IMR-90 (cell line): ENCODE measurements around the gene MTOR. TPM values are rescaled to one million over a fixed set of nuclear protein-coding genes. Genes with fewer than 3 reads are reported as not detected.

Experiments used
- ATAC-seq: fragments of 200-7000 bp; cut with Tn5 transposase; 2 replicates; pipeline ENCODE4 v1.9.1; 2020; ENCODE audit warnings: low read depth, mild to moderate bottlenecking, moderate library complexity
- BruUV-seq: library from RNA; stranded (reverse); fragments of 400-500 nt; replicated peaks from 2 replicates; lab custom pipeline; 2021; lab: Mats Ljungman, UMichigan
- CTCF ChIA-PET: fragments of 300-600 bp; formaldehyde crosslinking; extraction: SDS; loops from one replicate; lab custom pipeline; 2021; ENCODE audit warnings: antibody characterized with exemption; lab: Yijun Ruan, JAX
- POLR2A ChIA-PET: fragments of 300-600 bp; sonication (Branson Sonifier 250); formaldehyde crosslinking; loops from one replicate; lab custom pipeline; 2022; ENCODE audit warnings: antibody characterized with exemption; ENCODE audit not compliant: unreplicated experiment; lab: Charles Lee
- DNase-seq: peaks from one replicate; pipeline ENCODE4 v3.0.0; 2013
- H2AFZ ChIP-seq: replicated peaks from 2 replicates; pipeline ENCODE3; 2013; ENCODE audit warnings: low read length, mild to moderate bottlenecking; ENCODE audit not compliant: poor library complexity
- H2AK5ac ChIP-seq: 2 replicates; pipeline ENCODE4 v1.6.1; 2013; ENCODE audit warnings: low read depth, low read length, inconsistent platforms
- H2AK9ac ChIP-seq: replicated peaks from 2 replicates; pipeline ENCODE3; 2013; ENCODE audit warnings: mild to moderate bottlenecking, low read depth, low read length, moderate library complexity; ENCODE audit not compliant: poor library complexity
- H2BK120ac ChIP-seq: 2 replicates; pipeline ENCODE4 v1.6.1; 2013; ENCODE audit warnings: low read depth, low read length, inconsistent platforms
- H2BK15ac ChIP-seq: 3 replicates; pipeline ENCODE4 v1.6.1; 2013; ENCODE audit warnings: low read depth, low read length, inconsistent platforms
- H2BK20ac ChIP-seq: 2 replicates; pipeline ENCODE4 v1.6.1; 2013; ENCODE audit warnings: low read depth, mild to moderate bottlenecking, inconsistent platforms, low read length, moderate library complexity
- H2BK5ac ChIP-seq: 2 replicates; pipeline ENCODE4 v1.6.1; 2013; ENCODE audit warnings: mild to moderate bottlenecking, low read depth, low read length, inconsistent platforms; ENCODE audit not compliant: poor library complexity, severe bottlenecking
- H3K14ac ChIP-seq: replicated peaks from 2 replicates; pipeline ENCODE4 v1.6.1; 2013; ENCODE audit warnings: low read depth, low read length, inconsistent platforms
- H3K18ac ChIP-seq: 2 replicates; pipeline ENCODE4 v1.6.1; 2013; ENCODE audit warnings: low read depth, low read length, control low read depth
- H3K23ac ChIP-seq: 2 replicates; pipeline ENCODE4 v1.6.1; 2013; ENCODE audit warnings: low read depth, low read length, inconsistent platforms
- H3K27ac ChIP-seq: 2 replicates; pipeline ENCODE4 v1.5.1; 2013; ENCODE audit warnings: mild to moderate bottlenecking, control low read depth, low read length; ENCODE audit not compliant: insufficient read depth
- H3K27me3 ChIP-seq: 2 replicates; pipeline ENCODE4 v1.6.1; 2013; ENCODE audit warnings: low read length; ENCODE audit not compliant: control insufficient read depth, insufficient read depth
- H3K36me3 ChIP-seq: 2 replicates; pipeline ENCODE4 v1.6.1; 2013; ENCODE audit warnings: low read length, mixed read lengths; ENCODE audit not compliant: control insufficient read depth, insufficient read depth
- H3K4ac ChIP-seq: 2 replicates; pipeline ENCODE4 v1.6.1; 2013; ENCODE audit warnings: low read depth, low read length, inconsistent platforms
- H3K4me1 ChIP-seq: 2 replicates; pipeline ENCODE4 v1.6.1; 2013; ENCODE audit warnings: low read length, mixed read lengths; ENCODE audit not compliant: control insufficient read depth, insufficient read depth
- H3K4me2 ChIP-seq: 2 replicates; pipeline ENCODE4 v1.6.1; 2013; ENCODE audit warnings: low read depth, mild to moderate bottlenecking, control low read depth, low read length, moderate library complexity
- H3K4me3 ChIP-seq: 2 replicates; pipeline ENCODE4 v1.5.1; 2013; ENCODE audit warnings: low read depth, mild to moderate bottlenecking, control low read depth, low read length, moderate library complexity; ENCODE audit not compliant: insufficient read depth
- H3K56ac ChIP-seq: 2 replicates; pipeline ENCODE4 v1.6.1; 2013; ENCODE audit warnings: low read length, inconsistent platforms; ENCODE audit not compliant: insufficient read depth; ENCODE audit errors: extremely low read depth
- H3K79me1 ChIP-seq, 2 experiments: 2 replicates each; pipeline ENCODE4 v1.6.1; 2013; ENCODE audit warnings: low read length in 2 of 2, inconsistent platforms in 1 of 2, low read depth in 1 of 2
- H3K9ac ChIP-seq: 2 replicates; pipeline ENCODE4 v1.6.1; 2013; ENCODE audit warnings: low read depth, low read length, control low read depth
- H3K9me1 ChIP-seq: 2 replicates; pipeline ENCODE4 v1.6.1; 2013; ENCODE audit warnings: low read length, inconsistent platforms; ENCODE audit not compliant: insufficient read depth
- H3K9me3 ChIP-seq: 2 replicates; pipeline ENCODE4 v1.6.1; 2013; ENCODE audit warnings: low read length; ENCODE audit not compliant: control insufficient read depth, insufficient read depth
- H4K20me1 ChIP-seq: 2 replicates; pipeline ENCODE4 v1.6.1; 2013; ENCODE audit warnings: low read length, inconsistent platforms; ENCODE audit not compliant: insufficient read depth
- H4K5ac ChIP-seq: 2 replicates; pipeline ENCODE4 v1.6.1; 2013; ENCODE audit warnings: mild to moderate bottlenecking, low read depth, low read length, control low read depth
- H4K8ac ChIP-seq, 2 experiments: 2 replicates each; pipeline ENCODE4 v1.6.1; 2013; ENCODE audit warnings: low read depth in 2 of 2, low read length in 2 of 2, control low read depth in 1 of 2, inconsistent platforms in 1 of 2
- H4K91ac ChIP-seq: 2 replicates; pipeline ENCODE4 v1.6.1; 2013; ENCODE audit warnings: low read depth, low read length, inconsistent platforms; ENCODE audit not compliant: insufficient read depth
- MAZ ChIP-seq: IDR thresholded peaks from 2 replicates; pipeline ENCODE4 v1.6.1; 2012; ENCODE audit warnings: low read depth, mild to moderate bottlenecking, low read length, improper control_type of control experiment, moderate library complexity, borderline replicate concordance
- RAD21 ChIP-seq: IDR thresholded peaks from 2 replicates; pipeline ENCODE4 v1.6.1; 2012; ENCODE audit warnings: low read length, improper control_type of control experiment
- RFX5 ChIP-seq: IDR thresholded peaks from 2 replicates; pipeline ENCODE4 v1.8.0; 2012; ENCODE audit warnings: low read depth, mild to moderate bottlenecking, low read length, moderate library complexity
- WGBS, 2 experiments: methylation state at CpG; one replicate each; pipeline versions ENCODE4 v1.1.5 to v1.1.7; 2013; ENCODE audit warnings: missing lambda C conversion rate in 2 of 2; ENCODE audit not compliant: insufficient read length in 1 of 2; ENCODE audit errors: extremely low coverage in 2 of 2; 5-methylcytosine and 5-hydroxymethylcytosine counted together
- dilution Hi-C: fragments of 300-500 bp; cut with HindIII; formaldehyde crosslinking; loops from one replicate; pipeline ENCODE4 v1.14.3; 2018; ENCODE audit warnings: low sequenced_read_pairs; ENCODE audit not compliant: unreplicated experiment
- in situ Hi-C: fragments of 300-500 bp; cut with MboI; formaldehyde crosslinking; loops from 3 replicates; pipeline ENCODE4 v1.14.3; 2019; ENCODE audit warnings: low sequenced_read_pairs, inconsistent platforms, mixed read lengths
- intact Hi-C: fragments of 100-400 bp; cut with micrococcal nuclease; formaldehyde crosslinking; loops from 2 replicates; pipeline ENCODE4 v1.10.0; 2022
- polyA plus RNA-seq, 3 experiments: library from polyadenylated mRNA; depleted of rRNA; stranded (reverse); fragments of >200 nt; gene quantifications; 2 replicates each; pipeline ENCODE4 v1.2.3, GENCODE V29; 2012; ENCODE audit warnings: low replicate concordance in 1 of 3
- total RNA-seq: library from RNA; depleted of rRNA; stranded (reverse); fragments of >200 nt; gene quantifications from 2 replicates; pipeline ENCODE4 v1.2.3, GENCODE V29; 2012
- TF ChIP-seq, protein P1 (sequence below): fragments of 150-350 bp; IDR thresholded peaks from 2 replicates; pipeline ENCODE4 v1.6.1; 2017; ENCODE audit warnings: mild to moderate bottlenecking, antibody characterized with exemption, low read length, low read depth

Gene MTOR
- total and polyA plus RNA-seq, 2 of the 4 experiments (the other 2 are of a cell fraction) = 19.2 to 36.7 TPM

DNA sequence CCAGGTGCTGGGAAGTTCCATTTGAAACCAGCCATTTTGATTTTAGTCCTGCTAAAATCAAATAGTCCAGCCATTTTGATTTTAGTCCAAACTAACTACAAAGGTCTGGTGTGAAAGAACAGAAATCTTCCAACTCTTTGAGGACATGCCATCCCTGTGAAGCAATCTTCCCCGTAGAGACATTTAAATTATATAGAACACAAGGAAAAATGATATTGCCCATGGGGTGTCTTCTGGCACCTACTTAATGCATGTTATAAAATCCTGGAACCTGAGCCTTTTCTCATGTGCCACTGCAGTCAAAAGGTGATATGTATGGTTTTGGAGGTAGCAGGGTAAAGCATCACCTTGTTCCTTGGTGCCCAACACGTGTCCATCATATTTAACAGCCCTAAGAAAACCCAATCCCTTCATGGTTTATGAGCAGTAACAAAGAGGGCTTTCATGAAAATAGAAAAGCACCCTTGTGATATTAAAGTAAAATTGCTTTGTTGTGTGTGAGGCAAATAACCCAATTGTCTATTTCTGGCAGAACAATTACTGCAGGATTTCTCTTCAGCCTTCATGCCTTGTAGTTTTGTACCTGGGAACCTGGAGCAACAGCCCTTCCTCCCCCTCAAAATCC, 46.9 kb downstream of the MTOR start (continued):
- no peak for TF ChIP-seq MAZ
- TF ChIP-seq, protein P1, sequence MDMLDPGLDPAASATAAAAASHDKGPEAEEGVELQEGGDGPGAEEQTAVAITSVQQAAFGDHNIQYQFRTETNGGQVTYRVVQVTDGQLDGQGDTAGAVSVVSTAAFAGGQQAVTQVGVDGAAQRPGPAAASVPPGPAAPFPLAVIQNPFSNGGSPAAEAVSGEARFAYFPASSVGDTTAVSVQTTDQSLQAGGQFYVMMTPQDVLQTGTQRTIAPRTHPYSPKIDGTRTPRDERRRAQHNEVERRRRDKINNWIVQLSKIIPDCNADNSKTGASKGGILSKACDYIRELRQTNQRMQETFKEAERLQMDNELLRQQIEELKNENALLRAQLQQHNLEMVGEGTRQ = no peak

DNA sequence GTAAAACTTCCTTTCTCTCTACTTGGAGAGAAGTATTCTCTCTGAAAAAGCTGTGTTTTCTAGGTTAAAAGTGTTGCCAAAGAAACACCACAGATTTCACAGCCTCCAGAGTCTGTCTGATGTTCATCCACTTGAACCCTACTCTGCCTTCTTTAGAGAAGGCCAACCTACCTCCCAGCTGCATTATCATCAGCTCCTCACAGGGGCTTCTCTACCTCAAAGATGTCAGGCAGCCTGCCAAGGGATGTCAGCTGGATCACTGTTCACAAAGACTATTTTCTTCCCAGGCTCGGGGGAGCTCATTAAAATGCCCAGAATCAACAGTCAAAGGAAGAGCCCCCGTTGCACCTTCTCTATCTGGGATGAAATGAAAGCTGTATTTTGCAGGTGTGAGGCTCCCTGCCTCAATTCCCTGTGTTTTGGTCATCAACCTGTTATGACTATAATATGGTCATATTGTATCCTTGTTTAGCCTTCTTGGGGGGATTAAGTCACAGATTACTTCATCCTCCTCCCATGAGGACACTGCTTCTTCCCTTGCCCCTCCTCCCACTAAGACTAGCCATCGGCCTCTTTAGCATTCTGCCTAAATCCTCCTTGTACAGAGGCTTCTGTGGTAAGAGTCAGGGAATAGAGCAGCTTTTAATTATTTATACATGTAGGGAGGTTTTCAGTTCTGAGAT, 47.5 kb downstream of the MTOR start:
- Histone ChIP-seq H2AK5ac (no peak overlapping the region), H4K91ac (no peak overlapping the region), H3K14ac (no peak overlapping the region), H2BK20ac (no peak overlapping the region), H4K8ac (no peak overlapping the region), H2BK120ac (no peak overlapping the region), H3K18ac (no peak overlapping the region), H3K4me3 (no peak overlapping the region), H3K27ac (no peak overlapping the region), H3K9me1 (no peaks in the 10 kb centered on the region), H3K36me3 (peaks cover 54% of the 10 kb centered on the region), H3K27me3 (no peaks in the 10 kb centered on the region), H3K56ac (no peak overlapping the region), H2BK15ac (no peak overlapping the region), H2AK9ac (no peak overlapping the region), H3K4me2 (no peak overlapping the region), H3K4me1 (no peaks in the 10 kb centered on the region), H3K9me3 (no peaks in the 10 kb centered on the region), H3K9ac (no peak overlapping the region), H3K23ac (no peak overlapping the region), H2AFZ (no peak overlapping the region), H3K4ac (no peak overlapping the region), H4K5ac (no peak overlapping the region), H4K20me1 (no peaks in the 10 kb centered on the region), H2BK5ac (no peak overlapping the region), H3K79me1 (no peaks in the 10 kb centered on the region)
- TF ChIP-seq RFX5 (no peak), RAD21 (no peak), MAZ (no peak)
- CTCF ChIA-PET = interaction anchor here (1.7 kb wide), 1 partner anchor 177 kb away, joined by 5 read pairs; no protein-coding TSS in a partner anchor
- dilution Hi-C loops (no loop called here), intact Hi-C loops (no loop called here), in situ Hi-C loops (no loop called here)
- WGBS, 2 experiments = no CpG with 5 or more reads among the region's 3 CpGs
- POLR2A ChIA-PET = no interaction called here
- ATAC-seq = no peak
- DNase-seq = no peak
- no TSS peak for BruUV-seq
